Kidney tubule cell (primary cell): ENCODE data around the gene EDEM2.
"Not testable (repeated sequence)": the region's sequence is repeated elsewhere in the genome, so short reads cannot be mapped to it uniquely, and the experiment has no call there.

ENCODE experiments used
- DNase-seq: peaks from one replicate; pipeline ENCODE4 v3.0.0-alpha.2; 2018; ENCODE audit warnings: low spot score

The EDEM2 gene

GRCh38 chr20:35171438-35171752 lies 24.3 kb upstream of the EDEM2 start:
- DNase-seq, result no peak

GRCh38 chr20:35168701-35169409 lies 21.7 kb upstream of the EDEM2 start:
- DNase-seq, result not testable (repeated sequence)

- no peak for DNase-seq
These were observed 20.7 kb upstream of the EDEM2 start for GRCh38 chr20:35167787-35168186.

GRCh38 chr20:35166242-35166830 lies 19.2 kb upstream of the EDEM2 start:
- no peak for DNase-seq

GRCh38 chr20:35165221-35166185 lies 18.4 kb upstream of the EDEM2 start:
- no peak for DNase-seq

GRCh38 chr20:35164531-35164930 lies 17.4 kb upstream of the EDEM2 start:
- not testable (repeated sequence) for DNase-seq

- DNase-seq, result not testable (repeated sequence)
These were observed 13.2 kb upstream of the EDEM2 start for GRCh38 chr20:35160341-35160740.

- DNase-seq, result no peak
These were observed 9.8 kb upstream of the EDEM2 start for GRCh38 chr20:35156978-35157377.

- DNase-seq, result no peak
These were observed 8.8 kb upstream of the EDEM2 start for GRCh38 chr20:35155936-35156335.

- DNase-seq, result no peak
These were observed 4.6 kb upstream of the EDEM2 start for GRCh38 chr20:35151736-35152135.

GRCh38 chr20:35150846-35151579 lies 3.9 kb upstream of the EDEM2 start:
- no peak for DNase-seq

GRCh38 chr20:35147575-35148071 lies 487 bp upstream of the EDEM2 start:
- peak; percentile 73 for DNase-seq

- DNase-seq, result peak; percentile 49
These were observed 727 bp downstream of the EDEM2 start for GRCh38 chr20:35146299-35146919.

- DNase-seq, result peak; percentile 68
These were observed 2.0 kb downstream of the EDEM2 start for GRCh38 chr20:35145141-35145564.

- no peak for DNase-seq
These were observed 2.4 kb downstream of the EDEM2 start for GRCh38 chr20:35144694-35145093.

- DNase-seq, result peak; percentile 30
These were observed 11.1 kb downstream of the EDEM2 start for GRCh38 chr20:35135867-35136586.

GRCh38 chr20:35134880-35135279 lies 12.3 kb downstream of the EDEM2 start:
- DNase-seq, result no peak

GRCh38 chr20:35134472-35134871 lies 12.7 kb downstream of the EDEM2 start:
- DNase-seq, result no peak

- DNase-seq, result no peak
These were observed 13.4 kb downstream of the EDEM2 start for GRCh38 chr20:35133735-35134134.

- DNase-seq, result no peak
These were observed 14.1 kb downstream of the EDEM2 start for GRCh38 chr20:35133031-35133430.

GRCh38 chr20:35131934-35132333 lies 15.2 kb downstream of the EDEM2 start:
- no peak for DNase-seq
